Measurements from ENCODE around the gene CDH13.

CDH13 gene

DNA sequence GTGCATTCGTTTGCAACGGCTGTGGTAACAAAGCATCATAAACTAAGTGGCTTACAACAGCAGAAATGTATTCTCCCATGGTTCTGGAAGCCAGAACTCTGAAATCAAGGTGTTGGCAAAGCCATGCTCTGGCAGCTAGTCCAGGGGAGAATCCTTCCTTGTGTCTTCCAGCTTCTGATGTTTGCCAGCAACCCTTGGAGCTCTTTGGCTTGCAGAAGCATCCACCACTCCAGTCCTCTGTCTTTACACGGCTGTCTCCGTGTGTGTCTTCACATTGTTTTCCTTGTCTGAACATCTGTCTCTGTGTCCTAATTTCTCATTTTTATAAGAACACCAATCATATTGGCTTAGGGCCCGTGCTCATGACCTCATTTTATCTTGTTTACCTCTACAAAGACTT is 915.7 kb downstream of the CDH13 start:
- no peak for DNase-seq

DNA sequence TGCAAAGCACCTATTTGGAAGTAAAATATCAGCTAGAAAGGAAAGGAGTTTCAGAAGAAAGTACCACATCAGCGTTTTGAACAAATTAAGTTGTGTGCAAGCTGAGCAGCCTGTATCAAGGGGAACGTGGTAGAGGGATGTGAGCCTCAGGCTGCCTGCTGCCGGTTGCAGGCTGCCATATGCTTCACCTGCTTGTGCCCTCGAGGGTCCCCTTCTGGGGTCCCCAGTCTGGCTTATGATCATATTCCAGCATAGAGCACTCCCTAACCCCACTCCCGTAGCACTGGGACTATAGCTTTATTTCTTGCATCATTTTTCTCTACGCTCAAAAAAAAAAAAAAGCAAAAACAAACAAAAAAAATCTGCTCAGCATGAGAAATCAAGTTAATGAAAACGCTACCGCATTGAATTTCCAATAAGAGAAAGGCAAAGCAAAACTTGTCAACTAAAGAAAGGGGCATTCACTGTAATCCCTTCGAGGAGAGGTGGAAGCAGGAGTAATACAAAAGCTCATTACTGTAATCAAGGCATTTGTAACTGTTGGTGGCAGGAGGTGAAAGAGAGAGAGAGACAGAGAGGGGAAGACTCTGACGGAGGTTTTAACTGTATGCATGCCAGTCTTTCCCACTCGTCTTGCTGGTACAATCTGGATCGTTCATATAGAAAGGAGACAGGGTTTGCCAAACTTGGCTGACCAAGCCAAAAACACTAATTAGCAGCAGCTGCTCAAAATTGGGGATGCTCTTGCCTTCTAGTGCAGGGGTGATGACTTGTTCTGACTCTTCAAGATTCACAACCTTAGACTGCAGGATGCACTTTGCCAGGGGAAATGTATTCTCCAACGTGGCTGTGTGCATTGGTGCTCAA is 922.8 kb downstream of the CDH13 start:
- DNase-seq: no peak

DNA sequence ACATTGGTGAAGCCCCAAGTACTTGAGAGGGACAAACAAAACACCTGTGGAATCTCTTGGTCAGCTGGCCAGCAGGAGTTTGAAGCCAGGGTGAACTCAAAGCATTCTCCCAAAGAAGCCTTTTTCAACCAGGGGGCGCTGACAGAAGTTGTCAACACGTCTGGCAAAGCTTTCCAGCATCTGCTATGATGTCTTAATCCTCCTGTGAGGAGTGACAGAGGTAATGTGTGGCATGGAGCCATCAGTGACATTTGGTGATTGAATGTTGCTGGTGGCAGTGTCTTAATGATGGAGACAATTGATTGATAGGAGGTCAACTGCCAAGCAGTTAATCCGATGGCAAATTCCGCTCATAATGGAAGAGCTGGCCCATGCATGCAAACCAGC is 923.4 kb downstream of the CDH13 start:
- no peak for DNase-seq

DNA sequence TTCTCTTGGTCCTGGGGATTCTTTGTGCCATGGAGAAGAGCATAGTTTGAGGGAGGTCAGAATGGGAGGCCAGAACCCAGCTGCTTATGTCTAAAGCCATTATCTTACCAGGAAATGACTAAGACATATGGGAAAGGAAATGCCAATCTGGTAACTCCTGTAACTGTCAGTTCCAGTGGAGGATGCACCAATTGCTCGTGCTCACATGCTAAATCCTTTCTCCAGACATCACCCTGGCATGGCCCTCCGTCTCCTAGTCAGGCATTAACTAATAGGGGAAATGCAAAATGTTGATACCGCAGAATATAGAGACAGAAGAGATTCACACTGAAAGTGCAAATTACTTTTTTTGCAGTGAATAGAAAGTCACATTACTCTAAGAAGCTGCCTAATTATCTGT is 925.5 kb downstream of the CDH13 start:
- no peak for DNase-seq

DNA sequence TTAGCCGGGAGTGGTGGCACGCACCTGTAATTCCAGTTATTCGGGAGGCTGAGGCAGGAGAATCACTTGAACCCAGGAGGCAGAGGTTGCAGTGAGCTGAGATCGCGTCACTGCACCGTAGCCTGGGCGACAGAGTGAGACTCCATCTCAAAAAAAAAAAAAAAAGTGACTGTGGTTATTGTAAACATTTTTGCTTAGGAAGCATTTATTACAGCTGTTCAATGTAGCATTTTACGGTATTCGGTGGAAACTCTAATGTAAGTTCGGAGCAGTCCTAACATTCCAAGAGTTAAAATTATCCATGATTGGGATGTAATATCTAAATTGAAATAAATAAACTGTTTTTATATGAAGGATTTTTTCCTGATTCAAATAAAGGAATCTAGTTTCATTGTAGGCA is 926.2 kb downstream of the CDH13 start:
- no peak for DNase-seq

DNA sequence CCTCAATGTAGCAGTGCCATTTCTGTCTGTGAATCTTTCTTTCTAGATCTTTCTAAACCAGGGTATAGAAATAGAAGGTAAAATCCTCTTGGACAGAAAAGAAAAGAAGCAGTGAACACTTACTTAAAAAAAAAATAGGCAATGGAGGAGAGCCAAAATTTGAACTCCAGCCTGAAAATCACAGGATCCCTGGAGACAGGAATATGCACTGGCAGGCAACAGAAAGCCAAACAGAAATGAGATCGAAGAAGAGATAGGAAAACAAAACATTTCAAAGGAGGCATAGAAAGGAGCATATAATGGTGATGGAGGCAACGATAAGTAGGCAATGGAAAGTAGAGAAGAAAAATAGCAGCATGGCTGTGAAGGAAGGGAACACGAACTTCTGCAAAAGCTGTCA is 927.3 kb downstream of the CDH13 start:
- no peak for DNase-seq

DNA sequence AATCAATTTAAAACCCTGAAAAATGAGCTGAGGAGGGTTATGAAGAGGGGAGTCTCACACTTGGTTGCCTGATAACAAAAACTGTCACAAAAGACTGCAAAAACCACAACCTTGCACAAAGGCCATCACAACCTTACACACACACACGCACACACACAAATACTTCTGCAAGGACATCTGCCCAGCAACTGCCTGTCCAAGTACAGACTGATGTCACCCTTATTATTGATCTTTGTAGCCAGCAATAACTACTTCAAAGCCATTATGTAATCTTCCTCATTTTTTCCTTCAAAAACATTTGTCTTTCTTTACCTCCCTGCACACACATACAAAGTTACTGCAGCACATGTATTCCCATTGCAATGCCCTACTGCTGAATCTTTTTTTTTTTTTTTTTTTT is 927.8 kb downstream of the CDH13 start:
- no peak for DNase-seq

DNA sequence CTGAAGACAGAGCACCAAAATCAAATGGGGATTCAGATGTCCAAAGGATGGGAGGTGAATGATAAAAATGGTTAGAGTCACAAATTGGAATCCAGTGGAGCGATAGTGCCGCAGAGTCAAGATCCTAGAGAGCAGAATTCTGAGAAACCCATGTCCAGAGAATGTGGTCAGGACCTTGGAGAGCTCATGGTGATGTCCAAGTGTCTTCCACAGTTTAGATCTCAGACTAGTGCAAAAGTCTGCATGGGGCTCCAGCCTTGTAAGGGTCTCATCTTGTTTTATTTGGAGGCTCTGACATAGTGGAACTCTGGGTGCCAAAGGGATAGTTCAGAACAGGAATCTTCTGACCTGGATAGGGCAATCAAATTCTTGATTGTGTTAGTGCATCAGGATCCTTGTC is 935.1 kb downstream of the CDH13 start:
- no peak for DNase-seq

DNA sequence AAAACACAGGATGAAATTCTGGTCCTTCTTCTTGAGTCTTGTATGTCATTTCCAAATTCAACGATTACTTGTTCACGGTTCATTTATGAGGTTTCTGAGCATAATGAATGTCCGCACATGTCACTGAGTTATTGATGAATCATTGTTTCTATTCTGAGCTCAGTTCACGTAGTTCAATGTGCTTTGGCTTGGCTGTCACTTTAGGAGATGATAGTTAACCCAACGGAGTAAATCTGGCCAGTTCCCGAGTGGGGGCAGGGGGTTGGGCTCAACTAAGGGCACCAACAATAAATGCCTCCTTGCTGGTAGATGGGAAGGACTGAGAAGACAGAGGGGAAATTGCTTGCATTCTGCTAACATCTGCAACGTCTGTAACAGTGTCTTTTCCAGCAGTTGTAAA is 941.6 kb downstream of the CDH13 start:
- DNase-seq: no peak

DNA sequence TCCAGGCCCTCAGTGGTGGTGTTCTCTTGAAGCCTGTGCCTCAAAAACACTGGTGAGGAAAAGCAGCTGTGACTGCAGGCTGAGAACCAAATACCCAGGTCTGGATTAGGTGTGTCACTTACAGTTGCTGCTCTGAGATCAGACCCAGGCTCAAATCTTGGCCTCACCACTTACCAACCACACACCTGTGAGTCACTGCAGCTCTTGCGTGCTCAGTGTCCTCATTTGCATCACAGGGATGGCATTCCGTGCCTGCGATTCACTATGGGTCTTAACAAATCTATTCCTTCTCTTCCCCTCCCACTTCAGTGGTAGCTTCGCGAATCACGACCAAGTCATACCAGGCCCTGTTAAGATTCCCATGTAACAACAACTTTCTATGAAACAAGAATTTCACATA is 947.6 kb downstream of the CDH13 start:
- DNase-seq: no peak

DNA sequence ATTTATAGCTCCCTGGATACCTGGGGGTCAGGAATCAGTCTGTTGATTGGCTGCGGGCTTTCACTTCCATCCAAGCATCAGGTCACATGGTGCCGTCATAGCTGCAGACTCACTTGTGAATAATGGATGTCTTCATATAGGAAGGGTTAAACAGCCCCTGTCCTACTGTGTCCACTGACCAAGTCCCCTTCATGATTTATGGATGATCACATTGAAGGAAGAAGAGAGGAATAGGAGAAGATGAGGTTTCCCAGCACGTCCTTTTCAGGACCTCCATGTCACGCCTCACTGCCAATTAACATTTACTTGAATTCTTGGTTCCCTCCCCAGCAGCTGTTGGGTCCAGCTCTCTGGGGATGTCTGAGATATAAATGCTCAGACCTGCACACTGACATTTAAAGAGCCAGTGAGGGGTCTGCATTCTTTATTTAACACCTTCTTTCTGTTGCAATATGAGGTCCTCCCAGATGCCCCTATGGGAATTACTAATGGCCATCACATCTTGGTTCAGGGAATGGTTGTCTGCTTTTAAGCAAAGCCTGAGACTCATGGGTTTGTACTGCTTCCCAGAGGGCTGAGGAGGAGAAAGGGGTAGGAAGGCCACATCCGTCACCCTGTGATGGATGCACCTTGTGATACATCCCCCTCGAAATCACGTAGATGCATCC is 950.4 kb downstream of the CDH13 start:
- DNase-seq: no peak

DNA sequence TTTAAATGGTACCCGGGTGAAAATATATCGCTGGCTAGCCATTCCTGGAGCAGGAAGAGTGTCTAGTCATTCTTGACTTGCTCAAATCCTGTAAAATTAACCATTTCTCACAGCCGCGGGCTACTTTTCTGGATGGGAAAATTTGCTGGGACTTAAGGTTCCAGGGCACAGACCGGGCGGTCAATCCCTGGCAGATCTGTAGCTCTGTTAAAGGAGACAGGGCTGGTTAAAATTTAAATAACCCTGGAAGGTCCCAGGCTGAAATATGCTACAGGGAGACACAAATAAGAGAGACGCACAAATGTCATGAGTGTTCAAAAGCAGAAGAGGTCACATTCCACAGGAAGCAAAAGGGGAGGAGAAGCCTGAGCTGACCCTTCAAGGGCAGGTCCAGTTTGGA is 951.4 kb downstream of the CDH13 start:
- DNase-seq: no peak

DNA sequence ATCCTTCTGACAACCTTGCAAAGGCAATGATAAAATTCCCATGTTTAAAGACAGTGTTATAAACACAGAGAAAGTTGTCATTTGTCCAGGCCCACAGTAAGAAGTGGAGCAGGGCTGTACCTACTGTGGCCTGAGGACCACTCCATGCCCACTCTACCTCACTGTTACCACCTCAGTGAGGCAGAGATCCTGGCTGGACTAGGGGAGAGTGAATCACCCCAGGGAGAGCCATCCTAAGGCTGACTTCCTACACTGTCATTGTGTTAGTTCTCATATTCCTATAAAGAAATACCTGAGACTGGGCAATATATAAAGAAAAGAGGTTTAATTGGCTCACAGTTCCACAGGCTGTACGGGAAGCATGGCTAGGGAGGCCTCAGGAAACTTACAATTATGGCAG is 952.3 kb downstream of the CDH13 start:
- DNase-seq: no peak

DNA sequence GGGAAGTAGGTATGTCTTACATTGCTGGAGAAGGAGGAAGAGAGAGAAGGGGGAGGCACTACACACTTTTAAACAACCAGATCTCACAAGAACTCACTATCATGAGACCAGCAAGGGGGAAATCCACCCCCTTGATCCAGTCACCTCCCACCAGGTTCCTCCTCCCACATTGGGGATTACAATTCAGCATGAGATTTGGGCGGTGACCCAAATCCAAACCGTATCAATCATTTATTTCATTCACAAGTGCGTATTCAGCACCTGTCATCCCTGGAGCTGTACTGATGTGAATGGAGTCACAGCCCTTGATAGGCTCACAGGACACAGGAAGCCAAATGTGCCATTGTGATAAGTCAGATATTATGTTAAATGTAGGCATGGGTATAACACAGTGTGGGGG is 952.7 kb downstream of the CDH13 start:
- DNase-seq: no peak

DNA sequence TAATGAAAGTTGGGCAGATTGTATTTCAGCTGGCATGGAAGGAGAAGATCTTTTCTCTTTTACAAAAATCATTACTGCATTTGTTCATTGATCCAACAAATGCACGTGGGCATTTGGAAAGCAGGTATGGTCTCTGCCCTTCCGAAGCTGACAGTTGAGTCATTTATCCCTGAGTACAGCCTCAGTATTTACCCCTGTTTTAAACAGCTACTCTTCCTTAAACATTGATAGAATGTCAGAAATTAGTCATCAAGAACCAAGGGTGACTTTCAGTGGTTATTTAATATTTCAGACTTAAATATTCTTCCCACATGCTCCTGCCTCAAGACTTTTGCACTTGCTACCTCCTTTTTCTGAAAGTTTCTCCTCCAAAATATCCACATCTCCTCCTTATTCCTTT is 954.3 kb downstream of the CDH13 start:
- DNase-seq: no peak

DNA sequence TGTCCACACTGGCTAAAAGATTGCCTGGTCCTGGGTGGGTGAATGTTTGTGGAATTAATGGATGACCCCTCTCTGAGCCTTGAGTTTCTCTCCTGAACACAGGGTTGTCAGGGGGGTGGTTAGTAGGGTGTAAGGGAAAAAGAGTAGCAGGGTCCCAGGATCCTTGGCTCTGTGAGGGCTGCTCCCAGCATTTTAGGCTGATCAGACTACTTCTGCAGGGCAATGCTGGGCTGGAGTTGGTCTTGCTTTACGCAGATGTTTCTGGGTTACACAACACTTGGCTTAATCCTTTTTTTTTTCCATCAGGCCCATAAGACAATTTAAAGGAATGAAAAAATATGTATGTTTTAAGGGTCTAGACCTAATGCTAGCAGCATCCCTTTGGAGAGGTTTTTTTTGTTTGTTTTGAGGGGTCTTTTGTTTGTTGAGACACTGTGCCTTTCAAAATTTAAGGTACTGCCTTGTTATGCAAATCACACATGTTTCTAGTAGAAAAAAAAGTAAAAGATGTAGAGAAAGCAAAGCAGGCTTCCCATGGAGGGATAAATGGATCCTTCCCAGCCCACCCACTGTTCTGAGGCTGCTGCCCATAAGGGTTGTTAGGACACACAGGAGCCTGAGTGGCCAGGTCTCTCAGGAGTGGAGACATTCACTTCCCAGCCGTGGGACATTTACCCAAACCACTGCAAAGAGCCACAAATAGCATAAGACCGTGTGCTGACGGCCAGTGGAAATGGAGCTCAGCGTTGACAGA is 955.4 kb downstream of the CDH13 start:
- no peak for DNase-seq

DNA sequence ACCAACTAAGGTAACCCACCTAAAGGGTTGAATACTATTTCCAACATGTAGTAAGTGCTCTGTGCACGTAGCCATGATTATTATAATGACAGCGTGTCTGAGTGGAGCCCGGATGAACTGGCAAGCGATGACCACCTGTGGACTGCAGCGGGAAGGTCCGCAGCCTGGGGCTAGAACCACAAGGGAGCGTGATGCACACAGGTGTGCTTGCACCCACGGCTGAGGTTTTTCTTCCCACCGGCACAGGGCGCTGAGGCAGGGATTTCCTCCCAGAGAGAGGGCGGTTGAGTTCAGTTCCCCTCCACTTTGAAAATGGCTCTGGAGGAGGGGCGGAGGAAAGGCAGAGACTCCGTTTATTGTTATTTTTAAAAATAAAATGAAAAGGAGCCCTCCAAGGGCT is 959.3 kb downstream of the CDH13 start:
- DNase-seq: no peak

DNA sequence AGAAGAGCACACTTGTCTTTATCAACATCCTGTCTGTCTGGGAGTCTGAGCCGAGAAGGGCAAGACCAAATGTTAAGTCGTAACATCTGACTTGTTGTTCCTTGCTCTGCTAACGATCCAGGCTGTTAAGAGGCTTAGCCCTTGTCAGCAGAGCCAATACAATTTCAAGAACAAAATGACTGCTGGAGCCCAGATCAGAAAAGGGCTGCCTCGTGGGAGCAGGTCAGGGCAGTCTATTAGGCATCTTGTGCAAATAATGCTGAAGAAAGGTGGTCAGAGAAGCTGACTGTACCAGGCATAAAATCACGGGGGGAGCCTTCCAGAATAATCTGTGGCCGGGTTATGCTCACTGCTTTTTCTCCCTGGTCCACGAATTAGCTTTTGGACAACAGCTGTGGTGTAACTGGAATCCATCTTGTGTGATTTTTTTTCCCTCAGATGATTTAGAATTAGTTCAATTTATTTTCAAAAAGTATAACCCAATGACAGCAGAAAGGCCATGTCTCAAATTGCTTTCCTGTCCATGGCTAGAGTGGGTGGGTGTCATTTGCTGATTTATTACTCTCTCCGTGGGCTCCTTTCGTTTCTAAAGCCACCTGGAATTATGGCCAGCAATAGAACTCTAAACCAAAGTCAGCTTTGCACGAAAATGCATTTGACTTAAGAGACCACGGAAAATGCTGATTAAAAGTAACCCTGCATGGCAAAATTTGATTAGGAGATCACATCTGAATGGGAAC is 959.9 kb downstream of the CDH13 start:
- DNase-seq: no peak

DNA sequence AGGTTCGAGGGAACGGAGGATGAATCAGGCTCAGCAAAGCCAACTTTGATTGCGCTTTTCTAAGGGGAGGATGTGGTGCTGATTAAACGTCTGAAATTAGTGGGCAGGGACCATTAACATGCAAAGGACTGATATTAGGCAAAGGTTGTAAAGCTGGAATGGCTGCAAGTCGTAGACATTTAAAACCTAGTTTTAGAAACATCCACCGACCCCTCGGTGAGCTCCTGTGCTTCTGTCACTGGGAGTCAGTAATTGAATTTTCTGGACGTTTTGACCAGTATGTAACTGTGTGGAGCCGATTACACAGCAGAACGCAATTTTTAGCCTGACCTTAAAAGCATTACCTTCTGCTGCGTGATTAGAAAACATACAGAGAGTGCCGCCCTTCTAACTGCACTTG is 960.4 kb downstream of the CDH13 start:
- no peak for DNase-seq

DNA sequence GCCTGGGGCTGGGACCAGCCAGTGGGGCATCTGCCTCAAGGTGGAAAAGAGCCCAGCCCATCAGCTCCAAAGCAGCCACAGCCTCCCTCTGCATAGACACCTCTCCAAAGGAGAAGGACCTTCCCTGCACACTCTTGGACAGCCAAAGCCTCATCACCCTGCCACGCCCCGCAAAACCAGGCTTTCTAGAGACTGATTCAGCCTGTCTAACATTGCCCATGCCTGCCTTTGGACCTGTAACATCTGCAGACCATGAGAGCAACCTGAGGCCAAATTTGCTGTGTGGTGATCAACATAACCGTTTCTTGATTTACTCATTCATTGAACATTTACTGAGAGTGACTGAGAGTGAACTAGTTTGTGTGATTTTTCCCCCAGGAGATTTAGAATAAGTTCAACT is 961.3 kb downstream of the CDH13 start:
- DNase-seq: no peak

DNA sequence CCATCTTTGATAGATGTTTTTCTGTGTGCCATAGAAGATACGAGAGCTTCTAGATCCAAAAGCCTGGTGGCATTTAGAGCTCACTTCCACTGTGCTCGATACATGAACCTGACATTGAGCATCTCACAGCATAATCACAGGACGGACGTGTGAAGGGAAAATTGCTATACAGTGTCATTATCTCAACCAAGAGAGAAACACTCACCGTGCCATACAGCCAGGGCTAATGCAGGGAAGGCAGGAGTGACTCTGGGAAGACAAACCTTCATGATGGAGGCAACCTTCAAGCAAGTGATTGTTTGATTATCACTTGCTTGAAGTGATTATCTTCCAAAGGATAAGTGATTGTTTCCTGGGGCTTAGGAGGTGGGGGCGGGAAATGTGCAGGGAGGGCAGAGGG is 962.8 kb downstream of the CDH13 start:
- no peak for DNase-seq

DNA sequence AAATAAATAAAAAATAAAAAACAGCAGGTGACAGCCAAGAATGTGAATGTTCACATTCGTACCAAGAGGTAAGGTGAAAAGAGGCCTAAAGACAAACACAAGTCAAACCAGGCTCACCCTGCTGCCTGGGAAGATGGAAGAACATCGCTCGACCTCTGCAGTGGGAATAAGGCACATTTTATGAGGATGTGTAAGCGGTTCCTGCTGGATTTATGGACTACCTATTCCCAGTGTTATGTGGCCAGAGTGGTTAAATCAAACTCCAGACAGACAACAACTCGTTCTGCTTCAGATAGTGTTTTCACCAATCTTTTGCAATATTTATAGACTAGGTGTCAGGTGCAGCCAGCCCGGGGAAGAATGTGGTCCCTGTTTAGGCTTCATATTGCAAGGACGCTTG is 966.0 kb downstream of the CDH13 start:
- DNase-seq: no peak

DNA sequence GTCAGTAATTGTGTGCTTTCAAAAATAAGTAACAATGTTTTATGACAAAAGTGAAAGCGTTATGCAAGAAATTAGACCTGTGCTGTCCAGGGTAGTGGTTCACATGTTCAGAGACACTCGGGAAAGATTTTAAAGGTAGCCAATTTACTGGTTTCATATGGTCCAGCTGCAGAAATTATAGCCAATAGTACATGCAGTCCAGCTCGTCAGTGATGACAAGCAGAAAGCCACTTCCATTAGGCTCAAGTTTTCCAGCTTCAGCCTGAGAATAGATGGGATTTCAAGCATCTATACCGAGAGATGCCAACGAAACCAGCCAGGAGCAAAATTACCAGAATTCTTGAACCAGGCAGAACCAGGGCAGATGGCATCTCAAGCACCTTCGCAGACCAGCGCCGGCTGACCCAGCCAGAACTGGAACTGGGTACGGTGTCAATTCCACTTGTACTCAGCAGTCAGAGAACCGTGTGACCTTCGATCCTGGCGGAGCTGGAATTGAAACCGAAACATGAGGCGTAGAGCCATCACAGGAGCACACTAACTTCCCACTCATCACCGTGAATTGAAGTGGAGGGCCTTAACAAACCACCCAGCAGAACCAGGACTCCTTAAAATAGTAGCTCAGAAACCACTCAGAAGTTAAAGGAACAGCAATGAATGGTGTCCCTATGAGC is 973.2 kb downstream of the CDH13 start:
- DNase-seq: no peak
